Lung (tissue), 12 donors: ENCODE measurements around the gene LYST. TPM values are rescaled to one million over a fixed set of nuclear protein-coding genes. Genes with fewer than 3 reads are reported as not detected.
"Not testable (repeated sequence)": the region's sequence is repeated elsewhere in the genome, so short reads cannot be mapped to it uniquely, and the experiment has no call there.

ENCODE experiments used
- ATAC-seq: fragments of 200-7000 bp; cut with Tn5 transposase; one replicate; pipeline ENCODE4 v1.9.1; 2020; ENCODE audit warnings: moderate number of reproducible peaks; ENCODE audit not compliant: insufficient read depth, low FRiP score
- DNase-seq, 3 donors: peaks; one replicate each; pipeline ENCODE4 v3.0.0-alpha.2; 2013 to 2017
- H3K27ac ChIP-seq, 2 donors: one replicate each; pipeline ENCODE4 v1.5.1; 2013; ENCODE audit warnings: mild to moderate bottlenecking in 2 of 2, moderate library complexity in 2 of 2, control low read depth in 1 of 2, inconsistent platforms in 1 of 2, low read depth in 1 of 2, low read length in 1 of 2
- H3K27me3 ChIP-seq, 3 donors: one replicate each; pipeline ENCODE4 v1.5.1; 2013; ENCODE audit warnings: low read length in 2 of 3; ENCODE audit not compliant: control insufficient read depth in 3 of 3, insufficient read depth in 3 of 3
- H3K36me3 ChIP-seq, 4 donors: one replicate each; pipeline ENCODE4 v1.5.1; 2013; ENCODE audit warnings: low read length in 4 of 4, mild to moderate bottlenecking in 1 of 4, moderate library complexity in 1 of 4; ENCODE audit not compliant: control insufficient read depth in 4 of 4, insufficient read depth in 4 of 4
- H3K4me1 ChIP-seq, 5 donors: one replicate each; pipeline ENCODE4 v1.5.1; 2013; ENCODE audit warnings: low read length in 5 of 5, mild to moderate bottlenecking in 2 of 5, moderate library complexity in 1 of 5; ENCODE audit not compliant: control insufficient read depth in 5 of 5, insufficient read depth in 5 of 5
- H3K4me3 ChIP-seq: one replicate; pipeline ENCODE4 v1.5.1; 2013; ENCODE audit warnings: mild to moderate bottlenecking, control low read depth, moderate library complexity
- H3K9ac ChIP-seq, 2 donors: one replicate each; pipeline ENCODE4 v1.5.1; 2013; ENCODE audit warnings: low read length in 2 of 2, control low read depth in 1 of 2; ENCODE audit not compliant: insufficient read depth in 1 of 2
- H3K9me3 ChIP-seq, 4 donors: one replicate each; pipeline ENCODE4 v1.5.1; 2013; ENCODE audit warnings: low read length in 3 of 4, mild to moderate bottlenecking in 1 of 4, moderate library complexity in 1 of 4; ENCODE audit not compliant: control insufficient read depth in 4 of 4, insufficient read depth in 3 of 4
- CTCF ChIP-seq: IDR thresholded peaks from 2 replicates; pipeline ENCODE4 v1.5.1; 2012; ENCODE audit warnings: mild to moderate bottlenecking; ENCODE audit errors: control extremely low read depth, extremely low read depth
- WGBS, 2 donors: extraction: QIAGEN DNeasy Blood & Tissue Kit; methylation state at CpG; one replicate each; pipeline ENCODE4 v1.1.7; 2013; 5-methylcytosine and 5-hydroxymethylcytosine counted together
- polyA plus RNA-seq, 2 donors: library from polyadenylated mRNA; stranded (reverse); fragments of 200-250 nt; gene quantifications; one replicate each; pipeline ENCODE4 v1.2.1, GENCODE V29; 2013
- total RNA-seq, 2 donors: library from RNA; depleted of rRNA in 1 of 2; stranded (reverse); fragments of >200 nt in 1 of 2; gene quantifications; one replicate each; pipeline ENCODE4 v1.2.1, GENCODE V29; 2014 to 2021
- donor health status: control.
- donor health status: control.
- donor health status: Bipolar disorder and iron deficiency.
- donor health status: healthy.
- donor health status: DM: yes; HTN: yes; CAD: no.

Gene LYST
- total and polyA plus RNA-seq, 4 donors: 9.8 to 82.7 (median 31.7) TPM

DNA sequence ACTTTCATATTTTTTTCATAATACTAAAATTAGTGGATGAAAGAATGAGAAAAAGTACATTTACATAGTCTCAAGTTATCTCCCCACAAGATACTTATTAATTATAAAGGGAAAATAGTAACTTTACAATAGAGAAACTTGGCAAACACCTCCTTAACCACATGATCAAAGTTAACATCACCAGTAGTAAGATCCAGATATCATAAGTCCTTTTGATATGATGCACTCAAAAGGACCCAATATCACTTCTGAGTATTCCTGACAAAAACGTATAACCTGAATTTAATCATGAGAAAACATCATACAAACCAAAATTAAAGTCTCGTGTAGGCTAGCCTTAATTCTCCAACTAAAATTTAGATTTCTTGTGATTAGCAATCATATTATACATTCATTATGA, 67.4 kb downstream of the LYST start:
- WGBS, 2 donors: 87 to 94% methylated on average over 2 of the region's 2 CpGs
- Histone ChIP-seq H3K36me3 (peaks cover 5 to 12% (median 6%) of the 10 kb centered on the region in 4 donors), H3K27me3 (no peaks in the 10 kb centered on the region), H3K4me1 (no peaks in the 10 kb centered on the region), H3K4me3 (no peak overlapping the region), H3K27ac (no peak overlapping the region), H3K9ac (no peak overlapping the region), H3K9me3 (peaks cover 0 to 5% (median 4%) of the 10 kb centered on the region in 4 donors)
- no peak for ATAC-seq
- TF ChIP-seq CTCF: no peak
- no peak for DNase-seq

DNA sequence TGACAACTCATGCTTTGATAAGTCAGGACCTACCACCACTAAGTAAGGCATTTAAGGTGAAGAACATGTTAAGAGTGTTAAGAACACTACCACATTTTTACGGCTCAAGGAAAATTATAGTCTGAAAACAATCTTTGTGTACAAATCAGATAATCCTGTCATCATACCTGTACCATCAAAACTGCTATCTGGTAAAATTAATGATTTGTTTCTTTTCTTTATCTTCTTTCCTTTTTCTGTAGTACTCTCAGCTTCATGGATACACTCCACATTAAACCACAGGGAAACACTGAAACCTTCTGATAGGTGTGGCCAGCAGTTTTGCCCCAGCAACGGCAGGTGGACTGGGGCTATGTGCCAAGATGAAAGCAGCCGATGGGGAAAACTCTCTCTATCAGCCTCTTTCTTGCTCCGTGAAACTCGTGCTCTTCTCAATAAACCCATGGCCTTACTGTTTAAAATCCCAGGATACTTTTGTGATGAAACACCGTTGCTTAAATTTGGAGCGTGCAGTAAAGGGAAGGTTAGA, 75.1 kb downstream of the LYST start:
- no peaks in the 10 kb centered on the region for H3K4me1 ChIP-seq
- peaks cover 5 to 9% (median 7%) of the 10 kb centered on the region in 4 donors for H3K36me3 ChIP-seq
- no peaks in the 10 kb centered on the region for H3K27me3 ChIP-seq
- H3K4me3 ChIP-seq: no peak overlapping the region
- H3K9ac ChIP-seq: no peak overlapping the region
- 89 to 95% methylated on average over 7 of the region's 7 CpGs for WGBS, 2 donors
- no peak for TF ChIP-seq CTCF
- H3K27ac ChIP-seq: no peak overlapping the region
- no peak for ATAC-seq
- H3K9me3 ChIP-seq: peaks cover 0 to 5% (median 4%) of the 10 kb centered on the region in 4 donors
- DNase-seq: no peak

GRCh38 chr1:235790123-235790522, 76.6 kb downstream of the LYST start:
- H3K9me3 ChIP-seq: peaks cover 0 to under 1% (median 0%) of the 10 kb centered on the region in 4 donors
- ATAC-seq (no peak), DNase-seq (no peak)
- no peaks in the 10 kb centered on the region for H3K27me3 ChIP-seq
- no peak overlapping the region for H3K27ac ChIP-seq
- no peaks in the 10 kb centered on the region for H3K4me1 ChIP-seq
- no peak for TF ChIP-seq CTCF
- H3K4me3 ChIP-seq: no peak overlapping the region
- no peak overlapping the region for H3K9ac ChIP-seq
- peaks cover 1 to 9% (median 3%) of the 10 kb centered on the region in 4 donors for H3K36me3 ChIP-seq

- not testable (repeated sequence) for H3K9me3 ChIP-seq, H3K4me3 ChIP-seq, H3K27me3 ChIP-seq, H3K27ac ChIP-seq, H3K36me3 ChIP-seq, H3K4me1 ChIP-seq, H3K9ac ChIP-seq, ATAC-seq, DNase-seq
- 95 to 98% methylated on average over 8 of the region's 8 CpGs for WGBS, 2 donors
These were observed 80.3 kb downstream of the LYST start for GRCh38 chr1:235786227-235786898.
